GM12878 (cell line): ENCODE measurements around the gene HACD4. TPM values are rescaled to one million over a fixed set of nuclear protein-coding genes. Genes with fewer than 3 reads are reported as not detected.
A peak's percentile ranks its signal among the peaks of the same experiment; 100 is the strongest.

Source experiments
- ATF2 ChIP-seq: IDR thresholded peaks from 2 replicates; pipeline ENCODE4 v1.6.1; 2012; ENCODE audit warnings: low read length, inconsistent platforms
- EGR1 ChIP-seq, 2 experiments: IDR thresholded peaks; 1 replicate in 1 of 2; 2 replicates in 1 of 2; pipeline ENCODE4 v1.6.1; 2011 to 2012; ENCODE audit warnings: low read depth in 2 of 2, low read length in 2 of 2, borderline replicate concordance in 1 of 2, mild to moderate bottlenecking in 1 of 2, moderate library complexity in 1 of 2
- ESRRA ChIP-seq: IDR thresholded peaks from 2 replicates; pipeline ENCODE4 v1.6.1; 2012; ENCODE audit warnings: mild to moderate bottlenecking, low read length, improper control_type of control experiment
- FOXM1 ChIP-seq: IDR thresholded peaks from 2 replicates; pipeline ENCODE4 v1.6.1; 2012; ENCODE audit warnings: low read depth, mild to moderate bottlenecking, inconsistent platforms, low read length, moderate library complexity
- GATAD2B ChIP-seq: fragments of 450-650 bp; conservative IDR thresholded peaks from 2 replicates; pipeline ENCODE4 v1.6.1; 2017; ENCODE audit warnings: low read depth, mild to moderate bottlenecking, moderate library complexity
- JUNB ChIP-seq: IDR thresholded peaks from 2 replicates; pipeline ENCODE4 v1.6.1; 2016; ENCODE audit warnings: antibody characterized with exemption, mild to moderate bottlenecking
- NFIC ChIP-seq: IDR thresholded peaks from 2 replicates; pipeline ENCODE4 v1.6.1; 2012; ENCODE audit warnings: low read depth, mild to moderate bottlenecking, inconsistent platforms, low read length, moderate library complexity
- NFYB ChIP-seq: IDR thresholded peaks from 2 replicates; pipeline ENCODE4 v1.6.1; 2011; ENCODE audit warnings: low read depth, mild to moderate bottlenecking, low read length, improper control_type of control experiment, moderate library complexity; ENCODE audit not compliant: insufficient read depth
- POLR2AphosphoS5 ChIP-seq: IDR thresholded peaks from 2 replicates; pipeline ENCODE4 v1.6.1; 2011; ENCODE audit warnings: mild to moderate bottlenecking, low read length, inconsistent platforms
- RELB ChIP-seq: fragments of 450-650 bp; IDR thresholded peaks from 2 replicates; pipeline ENCODE4 v1.6.1; 2017; ENCODE audit warnings: low read depth, mild to moderate bottlenecking, moderate library complexity
- TARDBP ChIP-seq: IDR thresholded peaks from 2 replicates; pipeline ENCODE4 v1.6.1; 2016; ENCODE audit warnings: borderline replicate concordance
- polyA plus RNA-seq, 11 experiments: library from polyadenylated mRNA; depleted of rRNA in 4 of 11; unstranded in 6 of 11; stranded (reverse) in 5 of 11; fragments of >200 nt; fragmentation: Nextera tagmentation in 4 of 11; fragmentation: Illumina TruSeq in 1 of 11; extraction: Ambion mirVana in 4 of 11; extraction: Trizol in 1 of 11; gene quantifications; 1 replicate in 1 of 11; 2 replicates in 10 of 11; pipeline versions ENCODE4 v1.2.1 to v1.2.3, GENCODE V29; 2011 to 2016; ENCODE audit warnings: inconsistent platforms in 2 of 11, missing spikeins in 2 of 11, low read depth in 1 of 11
- total RNA-seq, 4 experiments: library from RNA; depleted of rRNA in 3 of 4; stranded (reverse); fragments of >200 nt in 3 of 4; fragmentation: Illumina TruSeq in 1 of 4; extraction: Trizol in 1 of 4; gene quantifications; 2 replicates each; pipeline versions ENCODE4 v1.2.1 to v1.2.3, GENCODE V29; 2013 to 2021

HACD4 gene
- total and polyA plus RNA-seq, 10 of the 15 experiments (the other 5 are each of a cell fraction or from before 2014, with no cell fraction given) = 3.2 to 7.6 (median 5.7) TPM

GRCh38 chr9:20988671-20989315 is 42.6 kb downstream of the HACD4 start (continued):
- TF ChIP-seq RELB = no peak
- TF ChIP-seq TARDBP = no peak
- no peak for TF ChIP-seq NFYB
- TF ChIP-seq JUNB = peak; percentile 38; the same call in 1 of the 2 replicates
- TF ChIP-seq GATAD2B = no peak
- no peak for TF ChIP-seq EGR1 (IDR thresholded peaks at IDR 0.05; ENCODE audit: borderline replicate concordance in 1 of 2, low read depth in 2 of 2, low read length in 2 of 2)
- no peak for TF ChIP-seq ESRRA
- no peak for TF ChIP-seq POLR2AphosphoS5
- TF ChIP-seq NFIC = peak; percentile 18; the same call in 1 of the 2 replicates
- no peak for TF ChIP-seq FOXM1
- no peak for TF ChIP-seq ATF2
